ENCODE measurements around the gene NOXO1. TPM values are rescaled to one million over a fixed set of nuclear protein-coding genes. Genes with fewer than 3 reads are reported as not detected.
A peak's percentile ranks its signal among the peaks of the same experiment; 100 is the strongest.
"Not testable (repeated sequence)": the region's sequence is repeated elsewhere in the genome, so short reads cannot be mapped to it uniquely, and the experiment has no call there.

NOXO1 gene
- total RNA-seq, 1 experiment from 2014 or later = not detected

GRCh38 chr16:1941162-1942046, 39.9 kb downstream of the NOXO1 start:
- Histone ChIP-seq H3K9me2 (replicated peaks; ENCODE audit: insufficient read depth, low read length) (no peaks in the 10 kb centered on the region), H4K20me1 (ENCODE audit: insufficient read depth, low read depth, low read length) (no peaks in the 10 kb centered on the region; the same call in 1 of the 2 replicates), H3K36me3 (ENCODE audit: insufficient read depth, low read length) (no peaks in the 10 kb centered on the region), H3K9ac (ENCODE audit: low read length) (peak overlapping the region; percentile 92), H3K4me3 (ENCODE audit: low read length) (peak overlapping the region; percentile 96), H3K79me2 (ENCODE audit: low read length) (no peaks in the 10 kb centered on the region), H2AFZ (ENCODE audit: low read length) (no peak overlapping the region), H3K27me3 (ENCODE audit: low read length) (no peaks in the 10 kb centered on the region), H3K9me3 (ENCODE audit: low read length) (no peaks in the 10 kb centered on the region), H3K4me1 (ENCODE audit: low read length) (peaks cover 21% of the 10 kb centered on the region), H3K4me2 (ENCODE audit: low read depth, low read length, poor library complexity, severe bottlenecking) (peak overlapping the region; percentile 94), H3K27ac (ENCODE audit: low read length) (peak overlapping the region; percentile 58)
- DNase-seq = no peak

- Histone ChIP-seq H3K4me3 (ENCODE audit: low read length) (no peak overlapping the region), H4K20me1 (ENCODE audit: insufficient read depth, low read depth, low read length) (no peaks in the 10 kb centered on the region; the same call in 1 of the 2 replicates), H3K79me2 (ENCODE audit: low read length) (no peaks in the 10 kb centered on the region), H3K4me1 (ENCODE audit: low read length) (peaks cover 21% of the 10 kb centered on the region), H3K27me3 (ENCODE audit: low read length) (no peaks in the 10 kb centered on the region), H2AFZ (ENCODE audit: low read length) (no peak overlapping the region), H3K9ac (ENCODE audit: low read length) (no peak overlapping the region), H3K4me2 (ENCODE audit: low read depth, low read length, poor library complexity, severe bottlenecking) (no peak overlapping the region), H3K27ac (ENCODE audit: low read length) (no peak overlapping the region), H3K36me3 (ENCODE audit: insufficient read depth, low read length) (no peaks in the 10 kb centered on the region), H3K9me3 (ENCODE audit: low read length) (no peaks in the 10 kb centered on the region), H3K9me2 (replicated peaks; ENCODE audit: insufficient read depth, low read length) (no peaks in the 10 kb centered on the region)
- no peak for DNase-seq
These were observed 40.8 kb downstream of the NOXO1 start for GRCh38 chr16:1940273-1941161.

GRCh38 chr16:1939833-1940232, 41.4 kb downstream of the NOXO1 start:
- DNase-seq; H3K9me2 ChIP-seq (replicated peaks; ENCODE audit: insufficient read depth, low read length); H3K27me3 ChIP-seq (ENCODE audit: low read length); H4K20me1 ChIP-seq (ENCODE audit: insufficient read depth, low read depth, low read length); H2AFZ ChIP-seq (ENCODE audit: low read length); H3K9me3 ChIP-seq (ENCODE audit: low read length); H3K79me2 ChIP-seq (ENCODE audit: low read length); H3K27ac ChIP-seq (ENCODE audit: low read length); H3K4me2 ChIP-seq (ENCODE audit: low read depth, low read length, poor library complexity, severe bottlenecking); H3K4me3 ChIP-seq (ENCODE audit: low read length); H3K36me3 ChIP-seq (ENCODE audit: insufficient read depth, low read length); H3K9ac ChIP-seq (ENCODE audit: low read length): not testable (repeated sequence)
- peaks cover 21% of the 10 kb centered on the region for H3K4me1 ChIP-seq (ENCODE audit: low read length)

GRCh38 chr16:1938910-1939309, 42.4 kb downstream of the NOXO1 start:
- H3K79me2 ChIP-seq (ENCODE audit: low read length) = no peaks in the 10 kb centered on the region
- no peak overlapping the region for H3K4me2 ChIP-seq (ENCODE audit: low read depth, low read length, poor library complexity, severe bottlenecking)
- H3K27me3 ChIP-seq (ENCODE audit: low read length) = no peaks in the 10 kb centered on the region
- H3K27ac ChIP-seq (ENCODE audit: low read length) = no peak overlapping the region
- H2AFZ ChIP-seq (ENCODE audit: low read length) = no peak overlapping the region
- no peak for DNase-seq
- peaks cover 21% of the 10 kb centered on the region for H3K4me1 ChIP-seq (ENCODE audit: low read length)
- no peak overlapping the region for H3K9ac ChIP-seq (ENCODE audit: low read length)
- no peaks in the 10 kb centered on the region for H3K9me3 ChIP-seq (ENCODE audit: low read length)
- H3K9me2 ChIP-seq (replicated peaks; ENCODE audit: insufficient read depth, low read length) = no peaks in the 10 kb centered on the region
- H3K4me3 ChIP-seq (ENCODE audit: low read length) = no peak overlapping the region
- no peaks in the 10 kb centered on the region for H3K36me3 ChIP-seq (ENCODE audit: insufficient read depth, low read length)
- H4K20me1 ChIP-seq (ENCODE audit: insufficient read depth, low read depth, low read length) = no peaks in the 10 kb centered on the region; the same call in 1 of the 2 replicates

- Histone ChIP-seq H3K27ac (ENCODE audit: low read length) (no peak overlapping the region), H3K9me3 (ENCODE audit: low read length) (no peaks in the 10 kb centered on the region), H3K9ac (ENCODE audit: low read length) (no peak overlapping the region), H2AFZ (ENCODE audit: low read length) (no peak overlapping the region), H3K4me3 (ENCODE audit: low read length) (no peak overlapping the region), H3K4me1 (ENCODE audit: low read length) (peaks cover 16% of the 10 kb centered on the region), H3K9me2 (replicated peaks; ENCODE audit: insufficient read depth, low read length) (no peaks in the 10 kb centered on the region), H3K79me2 (ENCODE audit: low read length) (no peaks in the 10 kb centered on the region), H3K36me3 (ENCODE audit: insufficient read depth, low read length) (no peaks in the 10 kb centered on the region), H3K27me3 (ENCODE audit: low read length) (no peaks in the 10 kb centered on the region), H3K4me2 (ENCODE audit: low read depth, low read length, poor library complexity, severe bottlenecking) (no peak overlapping the region), H4K20me1 (ENCODE audit: insufficient read depth, low read depth, low read length) (no peaks in the 10 kb centered on the region; the same call in 1 of the 2 replicates)
- no peak for DNase-seq
These were observed 43.0 kb downstream of the NOXO1 start for GRCh38 chr16:1938316-1938715.

- H3K79me2 ChIP-seq (ENCODE audit: low read length) = no peaks in the 10 kb centered on the region
- no peak overlapping the region for H3K27ac ChIP-seq (ENCODE audit: low read length)
- H2AFZ ChIP-seq (ENCODE audit: low read length) = no peak overlapping the region
- DNase-seq = no peak
- no peaks in the 10 kb centered on the region for H3K36me3 ChIP-seq (ENCODE audit: insufficient read depth, low read length)
- no peaks in the 10 kb centered on the region for H3K9me2 ChIP-seq (replicated peaks; ENCODE audit: insufficient read depth, low read length)
- H3K27me3 ChIP-seq (ENCODE audit: low read length) = no peaks in the 10 kb centered on the region
- no peaks in the 10 kb centered on the region for H3K9me3 ChIP-seq (ENCODE audit: low read length)
- H3K9ac ChIP-seq (ENCODE audit: low read length) = no peak overlapping the region
- H3K4me3 ChIP-seq (ENCODE audit: low read length) = no peak overlapping the region
- H3K4me2 ChIP-seq (ENCODE audit: low read depth, low read length, poor library complexity, severe bottlenecking) = no peak overlapping the region
- no peaks in the 10 kb centered on the region for H4K20me1 ChIP-seq (ENCODE audit: insufficient read depth, low read depth, low read length)
- peaks cover 6% of the 10 kb centered on the region for H3K4me1 ChIP-seq (ENCODE audit: low read length)
These were observed 44.3 kb downstream of the NOXO1 start for GRCh38 chr16:1936945-1937479.

- H3K4me2 ChIP-seq (ENCODE audit: low read depth, low read length, poor library complexity, severe bottlenecking) = no peak overlapping the region
- H3K27ac ChIP-seq (ENCODE audit: low read length) = no peak overlapping the region
- no peak overlapping the region for H3K4me3 ChIP-seq (ENCODE audit: low read length)
- no peaks in the 10 kb centered on the region for H3K9me2 ChIP-seq (replicated peaks; ENCODE audit: insufficient read depth, low read length)
- H3K9me3 ChIP-seq (ENCODE audit: low read length) = no peaks in the 10 kb centered on the region
- H3K27me3 ChIP-seq (ENCODE audit: low read length) = no peaks in the 10 kb centered on the region
- DNase-seq = no peak
- H3K79me2 ChIP-seq (ENCODE audit: low read length) = no peaks in the 10 kb centered on the region
- peaks cover 7% of the 10 kb centered on the region for H3K4me1 ChIP-seq (ENCODE audit: low read length)
- no peak overlapping the region for H3K9ac ChIP-seq (ENCODE audit: low read length)
- H4K20me1 ChIP-seq (ENCODE audit: insufficient read depth, low read depth, low read length) = no peaks in the 10 kb centered on the region
- no peaks in the 10 kb centered on the region for H3K36me3 ChIP-seq (ENCODE audit: insufficient read depth, low read length)
- no peak overlapping the region for H2AFZ ChIP-seq (ENCODE audit: low read length)
These were observed 48.1 kb downstream of the NOXO1 start for GRCh38 chr16:1933097-1933661.
